ENCODE results near the gene NSG2. TPM values are rescaled to one million over a fixed set of nuclear protein-coding genes. Genes with fewer than 3 reads are reported as not detected.

NSG2 gene
- total and polyA plus RNA-seq, 8 donors, result 0.75 to 4.8 (median 1.5) TPM; not detected in 3

DNA sequence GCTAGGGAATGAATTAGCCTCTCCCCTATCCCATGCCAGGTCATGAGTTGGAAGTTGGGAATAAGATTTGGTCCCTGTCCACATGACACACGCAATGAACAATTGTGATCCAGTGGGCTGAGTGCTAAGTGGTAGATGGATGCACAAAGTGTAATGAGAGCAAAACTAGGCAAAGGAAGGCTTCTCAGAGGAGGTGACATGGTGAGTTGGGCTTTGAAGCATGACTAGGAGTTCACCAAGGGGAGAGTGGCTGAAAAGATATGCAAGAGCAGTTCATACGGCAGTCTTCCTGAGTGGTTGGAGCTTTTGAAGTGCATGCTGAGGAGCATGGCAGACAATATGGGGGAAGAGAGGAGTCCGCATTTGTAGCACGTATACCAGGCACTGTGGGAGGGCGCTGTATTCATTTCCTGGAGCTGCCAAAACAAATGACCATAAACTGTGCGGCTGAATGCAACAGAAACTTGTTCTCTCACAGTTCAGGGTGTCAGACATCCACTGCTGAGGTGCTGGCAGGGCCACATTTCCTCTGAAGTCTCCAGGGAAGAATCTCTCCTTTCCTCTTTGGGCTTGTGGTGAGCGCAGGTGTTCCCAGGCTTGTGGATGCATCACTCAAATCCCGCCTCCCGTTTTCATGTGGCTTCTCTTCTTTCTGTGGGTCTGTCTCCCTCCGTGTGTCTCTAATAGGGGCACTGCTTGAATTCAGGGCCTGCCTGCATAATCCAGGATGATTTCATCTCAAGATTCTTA lies 49.5 kb downstream of the NSG2 start:
- intact Hi-C loops (cut with DNase I; ENCODE audit: low total_unique reads), result no loop called here
- no peak for DNase-seq
- H3K27me3 ChIP-seq, result peaks cover 0 to 20% (median 0%) of the 10 kb centered on the region in 3 donors
- WGBS, 5 donors, result 71 to 83% (median 78%) methylated on average over 10 of the region's 10 CpGs
- no peaks in the 10 kb centered on the region for H3K36me3 ChIP-seq
- no peak for TF ChIP-seq POLR2A (IDR thresholded peaks at IDR 0.05)
- TF ChIP-seq, protein P1, sequence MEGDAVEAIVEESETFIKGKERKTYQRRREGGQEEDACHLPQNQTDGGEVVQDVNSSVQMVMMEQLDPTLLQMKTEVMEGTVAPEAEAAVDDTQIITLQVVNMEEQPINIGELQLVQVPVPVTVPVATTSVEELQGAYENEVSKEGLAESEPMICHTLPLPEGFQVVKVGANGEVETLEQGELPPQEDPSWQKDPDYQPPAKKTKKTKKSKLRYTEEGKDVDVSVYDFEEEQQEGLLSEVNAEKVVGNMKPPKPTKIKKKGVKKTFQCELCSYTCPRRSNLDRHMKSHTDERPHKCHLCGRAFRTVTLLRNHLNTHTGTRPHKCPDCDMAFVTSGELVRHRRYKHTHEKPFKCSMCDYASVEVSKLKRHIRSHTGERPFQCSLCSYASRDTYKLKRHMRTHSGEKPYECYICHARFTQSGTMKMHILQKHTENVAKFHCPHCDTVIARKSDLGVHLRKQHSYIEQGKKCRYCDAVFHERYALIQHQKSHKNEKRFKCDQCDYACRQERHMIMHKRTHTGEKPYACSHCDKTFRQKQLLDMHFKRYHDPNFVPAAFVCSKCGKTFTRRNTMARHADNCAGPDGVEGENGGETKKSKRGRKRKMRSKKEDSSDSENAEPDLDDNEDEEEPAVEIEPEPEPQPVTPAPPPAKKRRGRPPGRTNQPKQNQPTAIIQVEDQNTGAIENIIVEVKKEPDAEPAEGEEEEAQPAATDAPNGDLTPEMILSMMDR (IDR thresholded peaks at IDR 0.05), result no peak
- no peak for TF ChIP-seq POLR2AphosphoS5 (IDR thresholded peaks at IDR 0.05)
- TF ChIP-seq EP300 (IDR thresholded peaks at IDR 0.05), result no peak
- H3K4me1 ChIP-seq, result no peaks in the 10 kb centered on the region
- H3K27ac ChIP-seq, result no peak overlapping the region
- no peaks in the 10 kb centered on the region for H3K9me3 ChIP-seq
- no peak overlapping the region for H3K4me3 ChIP-seq

DNA sequence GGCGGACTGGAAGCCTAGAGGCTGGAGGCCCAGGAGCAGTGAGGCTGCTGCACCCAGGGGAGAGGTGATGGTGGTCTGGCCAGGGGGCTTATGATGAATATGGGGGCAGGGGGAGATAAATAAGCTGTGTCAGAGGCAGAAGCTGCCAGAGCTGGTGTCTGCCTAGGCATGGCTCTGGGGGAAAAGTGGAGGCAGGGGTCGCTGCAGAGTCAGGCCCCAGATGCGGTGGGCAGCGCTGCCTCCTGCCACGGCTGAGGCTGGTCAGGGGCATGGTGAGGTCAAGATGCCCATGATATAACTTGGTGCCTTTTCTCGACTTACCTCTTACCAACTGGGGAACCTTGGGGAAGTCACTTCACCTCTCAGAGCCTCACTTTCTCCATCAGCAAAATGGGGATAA lies 51.1 kb downstream of the NSG2 start:
- intact Hi-C loops (cut with DNase I; ENCODE audit: low total_unique reads), result no loop called here
- 60 to 84% (median 75%) methylated on average over 6 of the region's 6 CpGs for WGBS, 5 donors
- no peaks in the 10 kb centered on the region for H3K9me3 ChIP-seq

DNA sequence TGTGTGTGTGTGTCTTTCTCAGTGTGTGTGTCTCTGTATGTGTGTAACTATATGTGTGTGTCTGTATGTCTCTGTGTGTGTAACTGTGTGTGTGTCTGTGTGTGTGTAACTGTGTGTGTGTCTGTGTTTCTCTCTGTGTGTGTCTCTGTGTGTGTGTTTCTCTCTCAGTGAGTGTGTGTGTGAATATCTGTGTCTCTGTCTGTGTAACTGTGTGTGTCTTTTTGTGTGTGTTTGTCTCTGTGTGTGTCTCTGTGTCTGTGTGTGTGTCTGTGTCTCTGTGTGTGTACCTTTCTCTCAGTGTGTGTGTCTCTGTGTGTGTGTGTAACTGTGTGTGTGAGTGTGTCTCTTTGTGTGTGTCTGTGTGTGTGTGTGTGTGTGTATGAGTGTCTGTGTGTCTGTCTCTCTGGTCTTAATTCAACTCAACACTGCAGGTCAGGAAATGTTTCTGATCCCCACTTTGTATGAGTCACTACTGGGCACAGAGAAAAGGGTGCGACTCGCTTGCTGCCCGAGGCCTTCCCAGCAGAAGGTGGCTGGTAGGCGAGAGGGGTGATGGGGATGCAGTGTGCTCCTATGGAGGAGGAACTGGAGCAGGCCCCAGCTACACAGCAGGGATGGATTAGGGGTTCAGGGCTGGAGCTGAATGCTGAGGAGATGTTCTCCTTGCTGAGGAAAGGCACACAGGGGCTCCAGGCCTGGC lies 52.1 kb downstream of the NSG2 start:
- 63 to 80% (median 68%) methylated on average over 4 of the region's 4 CpGs for WGBS, 5 donors
- H3K9me3 ChIP-seq, result no peaks in the 10 kb centered on the region
- intact Hi-C loops (cut with DNase I; ENCODE audit: low total_unique reads), result no loop called here
- no peak overlapping the region for H3K4me3 ChIP-seq
- peaks cover 0 to 8% (median 0%) of the 10 kb centered on the region in 3 donors for H3K27me3 ChIP-seq
- TF ChIP-seq POLR2AphosphoS5 (IDR thresholded peaks at IDR 0.05) (no peak), POLR2A (IDR thresholded peaks at IDR 0.05) (peak in 1 of 4 donors; percentile 12)
- TF ChIP-seq, protein P1 (IDR thresholded peaks at IDR 0.05), result no peak
- no peak for DNase-seq
- H3K36me3 ChIP-seq, result no peaks in the 10 kb centered on the region
- no peak overlapping the region for H3K27ac ChIP-seq
- no peaks in the 10 kb centered on the region for H3K4me1 ChIP-seq

More for the DNA sequence above, 51.1 kb downstream of the NSG2 start:
- Histone ChIP-seq H3K27ac (no peak overlapping the region), H3K36me3 (no peaks in the 10 kb centered on the region), H3K27me3 (peaks cover 0 to 13% (median 0%) of the 10 kb centered on the region in 3 donors), H3K4me1 (no peaks in the 10 kb centered on the region), H3K4me3 (no peak overlapping the region)
- TF ChIP-seq POLR2A (IDR thresholded peaks at IDR 0.05) (no peak), POLR2AphosphoS5 (IDR thresholded peaks at IDR 0.05) (no peak), EP300 (IDR thresholded peaks at IDR 0.05) (no peak)
- TF ChIP-seq, protein P1 (IDR thresholded peaks at IDR 0.05), result no peak
- DNase-seq, result no peak

DNA sequence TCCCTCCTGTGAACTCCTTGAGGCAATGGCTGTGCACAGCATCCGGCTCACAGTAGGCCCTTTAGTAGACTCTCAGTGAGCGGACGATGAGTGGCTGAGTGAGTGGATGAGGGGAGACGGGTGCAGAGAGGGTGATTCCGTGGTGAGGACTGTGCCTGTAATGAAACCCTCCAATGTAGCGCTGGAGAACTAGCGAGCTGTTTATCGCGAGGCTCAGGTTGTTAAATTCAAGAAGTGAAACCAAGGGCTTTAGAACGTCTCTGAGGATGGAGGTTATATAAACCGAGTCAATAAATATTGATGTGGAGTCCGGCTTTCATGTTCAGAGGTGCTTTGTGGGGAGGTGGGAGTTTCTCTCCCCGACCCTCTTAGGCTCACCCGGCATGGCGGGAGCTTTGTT lies 53.2 kb downstream of the NSG2 start:
- Histone ChIP-seq H3K4me1 (no peaks in the 10 kb centered on the region), H3K27me3 (peaks cover 0 to 8% (median 0%) of the 10 kb centered on the region in 3 donors), H3K4me3 (no peak overlapping the region), H3K36me3 (no peaks in the 10 kb centered on the region), H3K9me3 (no peaks in the 10 kb centered on the region), H3K27ac (no peak overlapping the region)
- DNase-seq, result no peak
- WGBS, 5 donors, result 78 to 88% (median 85%) methylated on average over 15 of the region's 15 CpGs
- TF ChIP-seq POLR2A (IDR thresholded peaks at IDR 0.05), result no peak
- intact Hi-C loops (cut with DNase I; ENCODE audit: low total_unique reads), result no loop called here

Data from stomach (tissue), 9 donors.